UCSD-AML1 (cell line): ENCODE data around the gene AMBRA1.
"Not testable (repeated sequence)": the region's sequence is repeated elsewhere in the genome, so short reads cannot be mapped to it uniquely, and the experiment has no call there.

Experiments
- DNase-seq: peaks from one replicate; lab custom pipeline; 2025; ENCODE audit not compliant: unreplicated experiment; lab: John Stamatoyannopoulos, UW

The AMBRA1 gene

GRCh38 chr11:46383974-46384701, 209.7 kb downstream of the AMBRA1 start:
- no peak for DNase-seq

DNA sequence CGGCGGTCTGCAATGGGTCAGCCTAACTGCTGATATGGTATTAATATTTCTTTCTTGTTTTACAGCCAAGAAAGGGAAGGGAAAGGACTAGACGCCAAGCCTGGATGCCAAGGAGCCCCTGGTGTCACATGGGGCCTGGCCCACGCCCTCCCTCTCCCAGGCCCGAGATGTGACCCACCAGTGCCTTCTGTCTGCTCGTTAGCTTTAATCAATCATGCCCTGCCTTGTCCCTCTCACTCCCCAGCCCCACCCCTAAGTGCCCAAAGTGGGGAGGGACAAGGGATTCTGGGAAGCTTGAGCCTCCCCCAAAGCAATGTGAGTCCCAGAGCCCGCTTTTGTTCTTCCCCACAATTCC, 210.4 kb downstream of the AMBRA1 start:
- no peak for DNase-seq

- no peak for DNase-seq
Measured at GRCh38 chr11:46382646-46383403, 211.0 kb downstream of the AMBRA1 start.

GRCh38 chr11:46381819-46382645, 211.8 kb downstream of the AMBRA1 start:
- DNase-seq, result no peak

DNA sequence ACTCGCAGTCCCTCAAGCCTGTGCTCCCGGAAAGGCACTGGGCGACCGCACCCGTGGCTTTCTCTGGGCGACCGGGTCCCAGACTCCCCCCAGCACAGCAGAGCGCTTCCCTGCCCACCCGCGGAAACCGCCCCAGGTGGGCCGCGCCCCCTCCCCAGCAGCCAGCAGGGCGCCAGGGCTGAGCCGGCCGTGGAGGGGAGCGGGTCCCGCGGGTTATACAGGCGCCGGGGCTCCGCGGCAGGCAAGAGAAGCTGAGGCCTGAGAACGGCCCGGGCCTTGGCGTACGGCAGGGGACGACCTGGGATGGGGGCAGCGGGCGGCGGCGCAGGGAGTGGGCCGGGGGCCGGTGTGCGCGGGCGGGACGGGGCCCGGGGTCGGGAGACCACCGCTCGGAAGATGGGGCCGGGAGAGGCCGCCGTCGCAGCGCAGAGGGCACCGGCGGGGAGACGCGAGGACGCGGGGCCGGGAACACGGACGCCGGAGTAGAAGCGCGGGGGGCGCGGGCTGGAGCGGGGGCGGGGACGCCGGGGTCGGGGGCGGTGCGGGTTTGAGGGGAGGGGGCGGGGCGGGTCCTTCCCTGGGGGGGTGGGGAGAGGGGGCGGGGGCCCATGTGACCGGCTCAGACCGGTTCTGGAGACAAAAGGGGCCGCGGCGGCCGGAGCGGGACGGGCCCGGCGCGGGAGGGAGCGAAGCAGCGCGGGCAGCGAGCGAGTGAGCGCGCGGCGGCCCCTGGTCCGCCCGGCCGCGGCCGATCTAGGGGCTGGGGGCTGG, 212.6 kb downstream of the AMBRA1 start, which contains the start of gene MDK:
Gene MDK (plus strand): TSS at position 622 of the 771 bp plus-strand sequence. CDS start 389 bp downstream, outside the sequence.
- DNase-seq, result no peak

- no peak for DNase-seq
Measured at GRCh38 chr11:46380340-46381047, 213.3 kb downstream of the AMBRA1 start.

DNA sequence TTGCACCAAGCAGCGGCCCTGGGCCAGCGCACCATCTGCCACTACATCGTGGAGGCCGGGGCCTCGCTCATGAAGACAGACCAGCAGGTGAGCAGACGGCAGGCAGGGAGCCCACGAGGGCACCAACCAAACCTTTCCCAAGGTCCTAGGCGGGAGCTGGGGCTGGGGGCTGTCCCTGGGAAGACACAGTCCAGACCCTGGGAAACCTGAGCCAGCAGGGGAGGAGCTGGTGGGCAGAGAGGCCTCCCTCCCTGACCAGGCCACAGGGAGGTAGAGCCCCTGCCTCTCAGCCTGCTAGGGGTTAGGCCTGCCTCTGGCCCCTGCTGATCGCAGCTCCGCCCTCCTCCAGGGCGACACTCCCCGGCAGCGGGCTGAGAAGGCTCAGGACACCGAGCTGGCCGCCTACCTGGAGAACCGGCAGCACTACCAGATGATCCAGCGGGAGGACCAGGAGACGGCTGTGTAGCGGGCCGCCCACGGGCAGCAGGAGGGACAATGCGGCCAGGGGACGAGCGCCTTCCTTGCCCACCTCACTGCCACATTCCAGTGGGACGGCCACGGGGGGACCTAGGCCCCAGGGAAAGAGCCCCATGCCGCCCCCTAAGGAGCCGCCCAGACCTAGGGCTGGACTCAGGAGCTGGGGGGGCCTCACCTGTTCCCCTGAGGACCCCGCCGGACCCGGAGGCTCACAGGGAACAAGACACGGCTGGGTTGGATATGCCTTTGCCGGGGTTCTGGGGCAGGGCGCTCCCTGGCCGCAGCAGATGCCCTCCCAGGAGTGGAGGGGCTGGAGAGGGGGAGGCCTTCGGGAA, 214.1 kb downstream of the AMBRA1 start:
- not testable (repeated sequence) for DNase-seq

GRCh38 chr11:46378811-46379481, 214.9 kb downstream of the AMBRA1 start:
- DNase-seq, result no peak

- DNase-seq, result no peak
Measured at GRCh38 chr11:46378296-46378695, 215.5 kb downstream of the AMBRA1 start.

DNA sequence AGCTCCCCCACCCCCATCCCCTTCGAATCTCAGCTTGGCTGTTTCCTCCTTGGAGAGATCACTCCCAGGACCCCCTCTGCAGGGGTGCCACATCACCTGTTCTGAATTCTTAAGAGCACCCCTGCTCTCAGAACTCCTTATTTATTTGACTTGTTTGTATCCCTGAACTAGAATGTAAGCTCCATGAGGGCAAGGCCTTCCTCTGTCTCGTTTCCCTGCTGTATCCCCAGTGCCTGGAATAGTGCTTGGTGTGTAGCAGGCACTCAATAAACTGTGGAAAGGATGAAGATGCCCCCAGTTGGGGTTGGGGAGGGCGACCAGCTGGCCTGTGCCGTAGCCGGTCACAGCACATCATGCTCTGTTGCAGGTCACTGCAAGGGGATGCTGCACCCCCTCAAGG, 216.0 kb downstream of the AMBRA1 start:
- no peak for DNase-seq

DNA sequence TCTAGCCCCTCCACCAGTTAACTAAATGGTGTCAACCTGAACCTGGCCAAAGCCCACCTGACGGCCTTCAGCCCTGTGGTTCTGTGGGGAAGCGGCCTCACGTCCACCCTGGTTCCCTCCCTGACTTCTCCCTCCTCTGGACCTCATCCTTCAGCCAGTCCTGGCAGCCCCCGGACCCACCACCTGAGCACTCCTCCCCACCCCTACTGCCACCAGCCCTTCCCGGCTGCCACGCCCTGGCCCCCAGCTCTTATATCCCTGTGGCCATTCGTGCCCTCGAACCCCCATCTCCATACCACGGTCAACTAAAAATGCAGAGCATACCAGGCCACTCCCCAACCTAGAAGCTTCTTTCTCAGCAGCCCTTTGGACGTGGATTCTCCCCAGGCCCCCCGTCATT, 216.5 kb downstream of the AMBRA1 start:
- DNase-seq, result no peak

DNA sequence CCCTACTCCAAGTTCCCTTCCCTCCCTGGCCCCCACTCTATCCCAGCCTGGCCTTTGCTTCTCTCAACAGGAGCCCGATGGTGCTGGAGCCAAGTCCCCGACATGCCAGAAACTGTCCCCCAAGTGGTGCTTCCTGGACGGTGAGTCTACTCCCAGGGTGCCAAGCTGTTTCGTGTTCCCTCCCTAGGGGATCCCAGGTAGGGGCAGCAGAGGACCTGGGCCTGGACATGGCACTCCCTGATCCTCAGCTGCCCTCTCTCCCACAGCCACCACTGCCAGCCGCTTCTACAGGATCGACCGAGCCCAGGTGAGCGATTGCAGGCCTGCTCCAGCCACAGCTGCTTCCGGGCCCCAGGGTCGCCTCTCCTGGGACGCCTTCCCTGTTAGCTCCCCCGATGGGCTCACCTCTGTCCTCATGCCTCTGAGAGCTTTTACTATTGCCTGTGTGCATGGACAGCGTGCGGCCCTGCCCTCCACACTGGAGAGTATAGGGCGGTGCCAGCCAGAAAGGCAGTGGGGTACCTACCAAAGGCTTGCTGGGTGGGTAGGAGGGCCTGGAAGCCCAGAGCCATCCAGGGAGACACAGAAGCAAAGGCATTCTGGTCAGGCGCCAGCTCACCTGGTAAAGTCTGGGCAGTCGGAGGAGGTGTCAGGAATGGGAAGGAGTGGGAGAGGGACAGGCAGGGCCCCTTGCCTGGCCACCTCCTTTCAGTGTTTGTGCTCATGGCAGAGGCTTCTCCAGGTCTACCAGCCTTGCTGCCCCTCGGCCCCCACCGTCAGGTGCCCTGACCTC, 217.4 kb downstream of the AMBRA1 start:
- DNase-seq, result no peak

GRCh38 chr11:46375392-46376101, 218.3 kb downstream of the AMBRA1 start:
- no peak for DNase-seq

GRCh38 chr11:46374815-46375214, 219.0 kb downstream of the AMBRA1 start:
- DNase-seq, result no peak

DNA sequence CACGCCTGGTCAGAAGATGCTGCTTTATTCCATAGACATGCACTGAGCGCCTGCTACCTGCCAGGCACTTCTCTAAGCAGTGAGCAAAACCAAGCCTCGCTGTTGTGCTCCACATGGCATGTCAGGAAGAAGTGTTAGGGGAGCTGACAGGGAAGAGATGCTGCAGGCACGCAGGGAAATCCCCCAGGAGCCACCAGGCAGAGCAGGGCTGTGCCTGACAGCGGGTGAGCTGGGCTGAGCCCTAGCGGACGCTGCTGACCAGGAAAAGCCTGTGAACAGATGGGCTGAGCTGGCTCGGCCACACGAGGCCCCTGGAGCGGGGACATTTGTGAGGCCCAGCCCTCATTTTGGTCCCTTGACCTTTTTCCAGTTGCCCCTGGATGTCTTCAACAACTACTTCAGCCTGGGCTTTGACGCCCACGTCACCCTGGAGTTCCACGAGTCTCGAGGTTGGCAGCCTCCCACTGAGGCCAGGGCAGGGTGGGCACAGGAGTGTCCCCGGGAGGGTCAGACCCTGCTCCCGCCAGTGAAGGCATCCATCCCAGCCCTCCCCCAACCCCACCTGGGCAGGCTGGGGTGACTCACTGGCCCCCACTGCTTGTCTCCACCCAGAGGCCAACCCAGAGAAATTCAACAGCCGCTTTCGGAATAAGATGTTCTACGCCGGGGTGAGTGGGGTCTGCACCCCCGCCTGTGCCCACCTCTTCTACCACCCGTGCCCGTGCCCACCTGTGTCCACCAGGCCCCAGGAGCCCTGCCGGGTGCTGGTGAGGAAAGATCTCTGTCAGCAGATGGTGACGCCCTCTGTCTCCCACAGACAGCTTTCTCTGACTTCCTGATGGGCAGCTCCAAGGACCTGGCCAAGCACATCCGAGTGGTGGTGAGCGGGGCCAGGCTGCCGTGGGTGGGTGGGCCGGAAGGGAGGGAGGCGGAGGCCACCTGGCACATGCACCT, 219.8 kb downstream of the AMBRA1 start:
- DNase-seq, result no peak

- not testable (repeated sequence) for DNase-seq
Measured at GRCh38 chr11:46372501-46372900, 221.3 kb downstream of the AMBRA1 start.
